Activated CD4-positive, alpha-beta T cell treated with anti-CD3 and anti-CD28 coated beads for 36 hours (primary cell): Measurements from ENCODE around the gene TBL1XR1. TPM values are rescaled to one million over a fixed set of nuclear protein-coding genes. Genes with fewer than 3 reads are reported as not detected.

Experiments used
- ATAC-seq: fragments of 200-7000 bp; cut with Tn5 transposase; one replicate; pipeline ENCODE4 v1.10.0; 2021; ENCODE audit warnings: mild to moderate bottlenecking, moderate library complexity
- CTCF ChIA-PET: fragments of 350-600 bp; sonication (Branson Sonifier 250); formaldehyde crosslinking; loops from one replicate; lab custom pipeline; 2021; ENCODE audit warnings: antibody characterized with exemption; lab: Charles Lee
- POLR2A ChIA-PET: fragments of 350-600 bp; sonication (Branson Sonifier 250); formaldehyde crosslinking; loops from one replicate; lab custom pipeline; 2021; ENCODE audit warnings: antibody characterized with exemption, inconsistent platforms; lab: Charles Lee
- DNase-seq: peaks from one replicate; pipeline ENCODE4 v3.0.0-alpha.2; 2020
- H3K27ac Mint-ChIP-seq: one replicate; pipeline ENCODE4 v1.8.0; 2021; ENCODE audit warnings: mixed read lengths
- H3K27me3 Mint-ChIP-seq: one replicate; pipeline ENCODE4 v1.8.0; 2021; ENCODE audit warnings: mixed read lengths
- H3K36me3 Mint-ChIP-seq: one replicate; pipeline ENCODE4 v1.8.0; 2021; ENCODE audit warnings: low read depth, mixed read lengths
- H3K4me1 Mint-ChIP-seq: one replicate; pipeline ENCODE4 v1.8.0; 2021; ENCODE audit warnings: mixed read lengths
- H3K4me3 Mint-ChIP-seq: one replicate; pipeline ENCODE4 v1.8.0; 2021; ENCODE audit warnings: mild to moderate bottlenecking, moderate library complexity, mixed read lengths
- H3K9me3 Mint-ChIP-seq: one replicate; pipeline ENCODE4 v1.8.0; 2021; ENCODE audit warnings: low read depth, mixed read lengths
- intact Hi-C, 2 experiments: fragments of 100-400 bp; cut with DNase I in 1 of 2; cut with micrococcal nuclease in 1 of 2; formaldehyde crosslinking; loops; one replicate each; pipeline versions ENCODE4 v1.14.2 to v1.15.1; 2022 to 2024; cut with DNase I, micrococcal nuclease
- total RNA-seq, 2 experiments: library from RNA; stranded (reverse); gene quantifications; one replicate each; pipeline ENCODE4 v1.2.3, GENCODE V29; 2021

Gene TBL1XR1
- total RNA-seq, 2 experiments from 2014 or later = 164 to 226 TPM

DNA sequence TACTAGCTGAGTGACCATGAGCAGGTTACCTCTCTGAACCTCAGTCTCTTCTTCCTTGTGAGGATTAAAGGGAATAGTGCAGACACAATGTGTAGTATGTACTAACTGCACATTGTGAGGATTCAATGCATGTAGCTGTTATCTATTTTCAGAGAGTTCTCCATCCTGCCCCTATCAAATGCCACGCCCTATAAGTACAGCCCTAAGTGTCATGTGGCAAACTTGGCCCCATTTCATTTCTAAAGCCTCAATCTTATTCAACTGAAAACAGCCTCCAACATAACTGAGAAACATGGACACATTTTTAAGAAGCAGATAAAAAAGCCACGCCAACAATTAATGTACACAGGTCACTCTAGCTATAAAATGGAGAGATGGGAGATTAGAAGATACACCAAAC, 220.0 kb downstream of the TBL1XR1 start:
- Mint-ChIP-seq H3K27ac (no peak overlapping the region), H3K27me3 (no peaks in the 10 kb centered on the region), H3K4me1 (peaks cover 2% of the 10 kb centered on the region), H3K36me3 (no peaks in the 10 kb centered on the region), H3K4me3 (no peak overlapping the region), H3K9me3 (peaks cover 8% of the 10 kb centered on the region)
- no peak for DNase-seq
- intact Hi-C loops = no loop called here
- CTCF ChIA-PET = no interaction called here
- POLR2A ChIA-PET = no interaction called here
- ATAC-seq = no peak

DNA sequence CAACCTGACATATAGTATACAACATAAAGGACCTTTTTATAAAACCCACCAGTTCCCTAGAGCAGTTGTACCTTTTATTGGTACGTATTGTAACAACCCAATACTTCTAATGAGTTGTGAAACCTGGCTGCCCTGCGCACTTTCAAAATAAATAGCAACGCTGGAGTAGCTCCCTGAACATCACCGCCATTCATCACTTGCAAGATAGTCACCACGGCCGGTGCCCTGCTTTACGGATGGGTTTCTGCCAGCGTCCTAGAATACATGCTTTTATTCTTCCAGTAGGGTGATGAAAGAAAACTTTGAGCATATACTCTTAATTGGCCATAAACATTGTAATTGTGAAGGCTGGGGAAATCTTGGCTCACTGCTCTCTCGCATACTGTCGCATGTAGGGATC, 220.7 kb downstream of the TBL1XR1 start:
- Mint-ChIP-seq H3K4me3 (no peak overlapping the region), H3K27ac (no peak overlapping the region), H3K9me3 (peaks cover 2% of the 10 kb centered on the region), H3K4me1 (peaks cover 2% of the 10 kb centered on the region), H3K36me3 (no peaks in the 10 kb centered on the region), H3K27me3 (no peaks in the 10 kb centered on the region)
- ChIA-PET POLR2A (no interaction called here), CTCF (no interaction called here)
- DNase-seq (no peak), ATAC-seq (no peak)
- intact Hi-C loops = no loop called here

DNA sequence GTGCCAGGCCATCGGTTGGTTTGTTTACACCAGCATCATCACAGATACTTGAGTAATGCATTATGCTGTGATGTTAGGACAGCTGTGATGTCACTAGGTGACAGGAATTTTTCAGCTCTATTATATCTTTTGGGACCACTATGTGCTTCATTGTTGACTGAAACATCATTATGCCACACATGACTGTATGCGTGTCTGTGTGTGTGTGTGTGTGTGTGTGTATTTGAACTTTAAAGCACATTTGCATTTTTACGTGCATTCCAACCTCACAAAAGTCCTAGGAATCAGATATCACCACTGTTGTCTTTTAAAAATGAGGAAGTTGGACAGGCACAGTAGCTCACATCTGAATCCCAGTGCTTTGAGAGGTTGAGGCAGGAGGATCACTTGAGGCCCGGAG, 223.0 kb downstream of the TBL1XR1 start:
- DNase-seq = no peak
- no peaks in the 10 kb centered on the region for H3K27me3 Mint-ChIP-seq
- H3K9me3 Mint-ChIP-seq = no peaks in the 10 kb centered on the region
- POLR2A ChIA-PET = no interaction called here
- no peak overlapping the region for H3K27ac Mint-ChIP-seq
- peaks cover 4% of the 10 kb centered on the region for H3K4me1 Mint-ChIP-seq
- H3K4me3 Mint-ChIP-seq = no peak overlapping the region
- no peaks in the 10 kb centered on the region for H3K36me3 Mint-ChIP-seq
- intact Hi-C loops = no loop called here
- ATAC-seq = no peak
- CTCF ChIA-PET = no interaction called here

DNA sequence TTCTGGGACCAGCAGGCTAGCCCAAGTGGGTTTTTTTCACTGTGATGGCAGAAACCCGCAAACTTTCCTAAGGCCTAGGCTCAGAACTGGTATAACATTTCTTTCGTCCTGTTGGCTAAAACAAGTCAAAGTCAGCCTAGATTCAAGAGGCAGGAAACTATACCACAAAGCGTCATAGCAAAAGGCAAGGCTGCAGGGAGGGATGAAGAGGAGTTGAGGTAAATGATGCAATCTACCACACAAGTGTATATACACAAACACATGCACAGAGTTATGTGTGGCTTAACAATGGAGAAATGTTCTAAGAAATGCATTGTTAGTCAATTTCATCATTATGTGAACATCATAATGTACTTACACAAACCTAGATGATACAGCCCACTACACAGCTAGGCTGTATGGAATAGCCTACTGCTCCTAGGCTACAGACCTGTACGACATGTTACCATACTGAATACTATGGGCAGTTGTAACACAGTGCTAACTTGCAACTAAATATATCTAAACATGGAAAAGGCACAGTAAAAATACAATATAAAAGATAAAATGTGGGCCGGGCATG, 225.6 kb downstream of the TBL1XR1 start:
- DNase-seq (peak; percentile 15), ATAC-seq (peak; percentile 90)
- Mint-ChIP-seq H3K27ac (peak overlapping the region; percentile 75), H3K9me3 (no peaks in the 10 kb centered on the region), H3K27me3 (no peaks in the 10 kb centered on the region), H3K36me3 (no peaks in the 10 kb centered on the region), H3K4me3 (no peak overlapping the region), H3K4me1 (peaks cover 2% of the 10 kb centered on the region)
- POLR2A ChIA-PET = no interaction called here
- intact Hi-C loops = no loop called here
- CTCF ChIA-PET = interaction anchor here (0.5 to 1.4 kb wide), 2 partner anchors 9 to 369 kb away, joined by 3 read pairs; no protein-coding TSS in a partner anchor

DNA sequence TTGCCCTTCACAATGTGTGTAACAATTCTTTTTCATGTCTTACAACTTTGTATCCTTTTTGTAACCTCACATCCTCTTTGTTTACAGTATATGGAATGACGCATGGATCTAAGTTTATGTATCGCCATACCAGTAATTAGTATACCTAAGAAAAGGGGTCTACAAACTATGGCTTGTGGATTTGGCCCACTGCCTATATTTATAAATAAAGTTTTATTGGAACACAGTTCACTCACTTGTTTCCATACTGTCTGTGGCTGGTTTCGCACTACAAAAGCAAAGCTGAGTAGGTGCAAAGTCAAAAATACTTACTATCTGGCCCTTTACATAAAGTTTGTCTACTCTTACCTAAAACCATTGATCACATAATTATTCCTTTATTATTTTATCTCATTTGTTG, 226.5 kb downstream of the TBL1XR1 start:
- H3K36me3 Mint-ChIP-seq = no peaks in the 10 kb centered on the region
- peaks cover 4% of the 10 kb centered on the region for H3K4me1 Mint-ChIP-seq
- CTCF ChIA-PET = interaction anchor here (1.4 kb wide), 1 partner anchor 9 kb away, joined by 3 read pairs; no protein-coding TSS in a partner anchor
- POLR2A ChIA-PET = no interaction called here
- intact Hi-C loops = no loop called here
- H3K27me3 Mint-ChIP-seq = no peaks in the 10 kb centered on the region
- no peak overlapping the region for H3K4me3 Mint-ChIP-seq
- H3K9me3 Mint-ChIP-seq = no peaks in the 10 kb centered on the region
- ATAC-seq (no peak), DNase-seq (no peak)
- no peak overlapping the region for H3K27ac Mint-ChIP-seq

DNA sequence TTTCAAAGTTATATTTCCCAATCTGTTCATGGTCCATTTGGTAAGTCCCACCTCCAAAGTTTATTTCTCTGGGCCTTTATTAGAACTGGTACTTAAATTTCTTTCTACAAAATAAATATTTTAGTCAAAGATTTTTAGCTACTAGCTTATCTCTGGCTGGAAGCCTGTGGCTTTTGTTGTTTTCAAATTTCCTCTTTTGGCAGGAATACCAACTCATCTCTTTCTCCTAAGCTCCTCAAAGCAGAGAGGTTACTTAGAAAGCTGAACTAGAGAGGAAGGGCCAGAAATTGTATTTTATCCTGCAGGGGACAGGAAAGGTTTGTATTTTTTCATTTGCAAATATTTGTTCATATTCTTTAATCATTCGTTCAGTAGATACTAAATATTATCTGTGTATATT, 227.8 kb downstream of the TBL1XR1 start:
- Mint-ChIP-seq H3K9me3 (no peaks in the 10 kb centered on the region), H3K36me3 (no peaks in the 10 kb centered on the region)
- no peak for ATAC-seq

More for the DNA sequence above, 227.8 kb downstream of the TBL1XR1 start:
- no peak for DNase-seq
- no peak overlapping the region for H3K27ac Mint-ChIP-seq
- ChIA-PET CTCF (interaction anchor here (0.9 kb wide), 1 partner anchor 542 kb away, joined by 3 read pairs; no protein-coding TSS in a partner anchor), POLR2A (interaction anchor here (0.6 kb wide), 1 partner anchor 766 kb away, joined by 3 read pairs; no protein-coding TSS in a partner anchor)
- H3K4me1 Mint-ChIP-seq = peaks cover 8% of the 10 kb centered on the region
- H3K27me3 Mint-ChIP-seq = no peaks in the 10 kb centered on the region
- intact Hi-C loops = no loop called here
- H3K4me3 Mint-ChIP-seq = no peak overlapping the region
